B cell (primary cell): ENCODE data around the gene DNAJA4. TPM values are rescaled to one million over a fixed set of nuclear protein-coding genes. Genes with fewer than 3 reads are reported as not detected.

ENCODE experiments used
- ATAC-seq: fragments of 200-7000 bp; cut with Tn5 transposase; one replicate; pipeline ENCODE4 v1.10.0; 2021; ENCODE audit warnings: low read depth, mild to moderate bottlenecking, moderate number of reproducible peaks, moderate library complexity
- CTCF ChIA-PET: fragments of 350-600 bp; sonication (Branson Sonifier 250); formaldehyde crosslinking; loops from one replicate; lab custom pipeline; 2021; ENCODE audit warnings: antibody characterized with exemption, inconsistent platforms; lab: Charles Lee
- POLR2A ChIA-PET: fragments of 350-600 bp; sonication (Branson Sonifier 250); formaldehyde crosslinking; loops from one replicate; lab custom pipeline; 2021; ENCODE audit warnings: antibody characterized with exemption; lab: Charles Lee
- DNase-seq: peaks from one replicate; pipeline ENCODE4 v3.0.0; 2013
- H2AFZ ChIP-seq: 2 replicates; pipeline ENCODE4 v1.6.1; 2012; ENCODE audit warnings: mild to moderate bottlenecking, low read depth, low read length; ENCODE audit not compliant: insufficient read depth, poor library complexity, severe bottlenecking
- H3K27ac ChIP-seq, 2 donors: 1 replicate in 1 of 2; 2 replicates in 1 of 2; pipeline ENCODE4 v1.5.1; 2012 to 2013; ENCODE audit warnings: low read length in 2 of 2, mild to moderate bottlenecking in 2 of 2, moderate library complexity in 1 of 2
- H3K27me3 ChIP-seq, 4 experiments: fragments of 200-600 bp in 1 of 4; sonication (generic) in 1 of 4; replicated peaks in 1 of 4; 1 replicate in 2 of 4; 2 replicates in 2 of 4; pipeline versions ENCODE4 v1.6.1 to v1.7.0; 2013 to 2016; ENCODE audit warnings: low read length in 3 of 4, mild to moderate bottlenecking in 2 of 4, mixed read lengths in 1 of 4, moderate library complexity in 1 of 4; ENCODE audit not compliant: insufficient read depth in 4 of 4, control insufficient read depth in 3 of 4; ENCODE audit errors: control extremely low read depth in 1 of 4
- H3K36me3 ChIP-seq, 2 experiments: replicated peaks in 1 of 2; 1 replicate in 1 of 2; 2 replicates in 1 of 2; pipeline versions ENCODE4 v1.6.1 to v1.7.1; 2013; ENCODE audit warnings: low read length in 1 of 2; ENCODE audit not compliant: insufficient read depth in 2 of 2, control insufficient read depth in 1 of 2; ENCODE audit errors: control extremely low read depth in 1 of 2, extremely low read depth in 1 of 2
- H3K4me1 ChIP-seq, 2 donors: fragments of 200-600 bp in 1 of 2; sonication (generic) in 1 of 2; 1 replicate in 1 of 2; 2 replicates in 1 of 2; pipeline versions ENCODE4 v1.5.1 to v1.6.1; 2013 to 2017; ENCODE audit warnings: low read length in 2 of 2; ENCODE audit not compliant: control insufficient read depth in 2 of 2, insufficient read depth in 2 of 2
- H3K4me2 ChIP-seq: replicated peaks from 2 replicates; pipeline ENCODE3; 2012; ENCODE audit warnings: mild to moderate bottlenecking, low read depth, low read length; ENCODE audit not compliant: poor library complexity, severe bottlenecking
- H3K4me3 ChIP-seq, 5 experiments: fragments of 200-600 bp in 1 of 5; sonication (generic) in 1 of 5; 1 replicate in 3 of 5; 2 replicates in 2 of 5; pipeline versions ENCODE4 v1.5.1 to v1.7.0; 2011 to 2016; ENCODE audit warnings: low read length in 4 of 5, mild to moderate bottlenecking in 4 of 5, low read depth in 2 of 5, control low read depth in 1 of 5, moderate library complexity in 1 of 5; ENCODE audit not compliant: insufficient read depth in 1 of 5; ENCODE audit errors: control extremely low read depth in 1 of 5, extremely low read depth in 1 of 5
- H3K79me2 ChIP-seq: fragments of 200-600 bp; sonication (generic); one replicate; pipeline ENCODE4 v1.6.0; 2016; ENCODE audit warnings: low read length; ENCODE audit not compliant: control insufficient read depth, insufficient read depth
- H3K9ac ChIP-seq: fragments of 200-600 bp; sonication (generic); 2 replicates; pipeline ENCODE4 v1.6.1; 2017; ENCODE audit warnings: mild to moderate bottlenecking, low read length, moderate library complexity
- H3K9me3 ChIP-seq, 3 donors: one replicate each; pipeline versions ENCODE4 v1.6.1 to v1.7.1; 2013; ENCODE audit warnings: low read length in 2 of 3; ENCODE audit not compliant: control insufficient read depth in 2 of 3, insufficient read depth in 1 of 3; ENCODE audit errors: control extremely low read depth in 1 of 3
- H4K20me1 ChIP-seq: 2 replicates; pipeline ENCODE4 v1.6.0; 2012; ENCODE audit warnings: mild to moderate bottlenecking, low read length; ENCODE audit not compliant: insufficient read depth, control insufficient read depth, poor library complexity, severe bottlenecking
- H3K27ac Mint-ChIP-seq: one replicate; pipeline ENCODE4 v1.8.0; 2021; ENCODE audit warnings: mixed read lengths
- H3K27me3 Mint-ChIP-seq: one replicate; pipeline ENCODE4 v1.8.0; 2021; ENCODE audit warnings: mixed read lengths
- H3K4me1 Mint-ChIP-seq: one replicate; pipeline ENCODE4 v1.8.0; 2021; ENCODE audit warnings: mixed read lengths
- H3K4me3 Mint-ChIP-seq: one replicate; pipeline ENCODE4 v1.8.0; 2021; ENCODE audit warnings: mixed read lengths
- H3K9me3 Mint-ChIP-seq: one replicate; pipeline ENCODE4 v1.8.0; 2022; ENCODE audit warnings: mixed read lengths; ENCODE audit not compliant: insufficient read depth
- EZH2 ChIP-seq: IDR thresholded peaks from 2 replicates; pipeline ENCODE4 v1.6.1; 2012; ENCODE audit warnings: borderline replicate concordance, low read depth, mild to moderate bottlenecking, moderate library complexity, low read length; ENCODE audit not compliant: insufficient read depth, poor library complexity, severe bottlenecking
- WGBS: methylation state at CpG from one replicate; pipeline ENCODE4 v1.1.5; 2013; ENCODE audit warnings: missing lambda C conversion rate; ENCODE audit not compliant: insufficient coverage; 5-methylcytosine and 5-hydroxymethylcytosine counted together
- intact Hi-C: fragments of 100-400 bp; cut with micrococcal nuclease; formaldehyde crosslinking; loops from one replicate; pipeline ENCODE4 v1.10.0; 2022
- polyA plus RNA-seq: library from polyadenylated mRNA; depleted of rRNA; stranded (reverse); fragments of >200 nt; gene quantifications from 2 replicates; pipeline ENCODE4 v1.2.3, GENCODE V29; 2012
- total RNA-seq, 2 donors: library from RNA; stranded (reverse); fragments of 120-200 nt in 1 of 2; gene quantifications; 1 replicate in 1 of 2; 2 replicates in 1 of 2; pipeline versions ENCODE4 v1.2.3 to v1.2.4, GENCODE V29; 2013 to 2022
- TF ChIP-seq, protein P1 (sequence below): fragments of 200-600 bp; IDR thresholded peaks from one replicate; pipeline ENCODE4 v1.8.0; 2022; ENCODE audit warnings: antibody characterized with exemption, mild to moderate bottlenecking

The DNAJA4 gene
- total and polyA plus RNA-seq, 2 donors (not counting 1 experiment from before 2014, with no cell fraction given): 13.2 to 20.0 TPM

DNA sequence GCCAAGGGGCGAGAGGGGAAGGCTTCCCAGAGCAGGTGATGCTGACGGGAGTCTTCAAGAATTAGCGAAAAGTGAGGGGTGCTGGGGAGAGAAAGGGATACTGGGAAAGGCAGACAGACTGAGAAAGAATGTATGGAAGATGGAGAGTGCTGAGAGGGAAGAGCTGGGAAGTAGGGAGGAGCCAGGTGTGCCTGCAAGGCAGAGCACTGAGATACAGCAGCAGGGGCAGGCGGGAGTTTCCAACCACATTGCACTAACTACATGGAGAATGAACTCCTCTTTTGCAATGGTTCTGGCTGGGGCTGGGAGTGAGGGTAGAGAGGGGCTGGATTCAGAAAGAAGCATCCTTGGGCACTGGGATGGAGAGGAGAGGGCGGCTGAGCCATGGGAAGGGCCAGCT lies 59.8 kb downstream of the DNAJA4 start:
- Mint-ChIP-seq H3K27me3 (no peaks in the 10 kb centered on the region), H3K27ac (no peak overlapping the region), H3K4me3 (no peak overlapping the region), H3K4me1 (no peaks in the 10 kb centered on the region), H3K9me3 (no peaks in the 10 kb centered on the region)
- ChIA-PET CTCF (no interaction called here), POLR2A (interaction anchor here (0.6 kb wide), 1 partner anchor 72 kb away, joined by 9 read pairs; no protein-coding TSS in a partner anchor)
- WGBS: 89% methylated on average over 4 of the region's 5 CpGs
- Histone ChIP-seq H3K4me3 (no peak overlapping the region), H3K4me1 (no peaks in the 10 kb centered on the region), H3K27ac (no peak overlapping the region), H3K79me2 (no peaks in the 10 kb centered on the region), H4K20me1 (no peaks in the 10 kb centered on the region), H3K9ac (no peak overlapping the region), H2AFZ (no peak overlapping the region), H3K36me3 (no peaks in the 10 kb centered on the region), H3K4me2 (no peak overlapping the region), H3K27me3 (no peaks in the 10 kb centered on the region), H3K9me3 (no peaks in the 10 kb centered on the region)
- intact Hi-C loops: no loop called here
- no peak for DNase-seq
- ATAC-seq: no peak
- TF ChIP-seq EZH2: no peak
- TF ChIP-seq, protein P1, sequence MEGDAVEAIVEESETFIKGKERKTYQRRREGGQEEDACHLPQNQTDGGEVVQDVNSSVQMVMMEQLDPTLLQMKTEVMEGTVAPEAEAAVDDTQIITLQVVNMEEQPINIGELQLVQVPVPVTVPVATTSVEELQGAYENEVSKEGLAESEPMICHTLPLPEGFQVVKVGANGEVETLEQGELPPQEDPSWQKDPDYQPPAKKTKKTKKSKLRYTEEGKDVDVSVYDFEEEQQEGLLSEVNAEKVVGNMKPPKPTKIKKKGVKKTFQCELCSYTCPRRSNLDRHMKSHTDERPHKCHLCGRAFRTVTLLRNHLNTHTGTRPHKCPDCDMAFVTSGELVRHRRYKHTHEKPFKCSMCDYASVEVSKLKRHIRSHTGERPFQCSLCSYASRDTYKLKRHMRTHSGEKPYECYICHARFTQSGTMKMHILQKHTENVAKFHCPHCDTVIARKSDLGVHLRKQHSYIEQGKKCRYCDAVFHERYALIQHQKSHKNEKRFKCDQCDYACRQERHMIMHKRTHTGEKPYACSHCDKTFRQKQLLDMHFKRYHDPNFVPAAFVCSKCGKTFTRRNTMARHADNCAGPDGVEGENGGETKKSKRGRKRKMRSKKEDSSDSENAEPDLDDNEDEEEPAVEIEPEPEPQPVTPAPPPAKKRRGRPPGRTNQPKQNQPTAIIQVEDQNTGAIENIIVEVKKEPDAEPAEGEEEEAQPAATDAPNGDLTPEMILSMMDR: no peak

DNA sequence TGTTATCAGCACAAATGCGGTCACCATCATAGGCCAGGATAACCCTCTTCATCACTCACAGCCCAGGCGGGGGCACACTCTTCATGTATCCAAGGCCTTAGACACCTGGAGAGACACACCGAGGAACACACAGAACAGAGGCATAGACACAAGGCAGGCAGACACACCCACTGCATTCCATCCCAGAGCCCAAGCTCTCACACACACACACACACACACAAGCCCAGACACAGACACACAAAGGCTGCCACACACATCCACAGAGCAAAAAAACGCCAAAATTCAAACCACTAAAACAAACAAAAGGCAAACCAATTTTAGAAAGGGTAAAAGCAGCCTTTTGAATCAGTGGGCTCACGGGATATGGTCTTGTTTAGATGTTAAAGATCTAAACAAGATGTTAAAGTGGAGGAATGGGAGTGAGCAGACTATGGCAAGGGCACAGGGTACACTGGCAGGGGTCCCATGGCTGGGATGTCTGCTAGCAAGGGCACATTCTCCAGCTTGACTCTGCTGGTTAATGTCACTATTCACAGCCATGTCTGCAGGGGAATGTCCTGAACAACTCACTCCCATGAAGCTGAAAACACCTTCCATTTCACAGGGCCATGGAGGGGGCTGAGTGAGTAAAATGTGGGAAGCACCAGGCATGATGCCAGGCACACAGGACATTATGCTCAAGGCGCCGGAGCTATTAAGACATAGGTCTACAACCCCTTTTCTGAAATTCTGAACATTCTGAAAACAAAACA lies 60.9 kb downstream of the DNAJA4 start:
- no peaks in the 10 kb centered on the region for H3K9me3 ChIP-seq
- H3K36me3 ChIP-seq: no peaks in the 10 kb centered on the region
- Mint-ChIP-seq H3K27me3 (no peaks in the 10 kb centered on the region), H3K4me1 (no peaks in the 10 kb centered on the region), H3K4me3 (no peak overlapping the region), H3K27ac (no peak overlapping the region), H3K9me3 (no peaks in the 10 kb centered on the region)
- no peak for ATAC-seq
- H4K20me1 ChIP-seq: no peaks in the 10 kb centered on the region
- POLR2A ChIA-PET: interaction anchor here (0.6 kb wide), 1 partner anchor 231 kb away, joined by 7 read pairs; no protein-coding TSS in a partner anchor
- H3K9ac ChIP-seq: no peak overlapping the region
- H3K79me2 ChIP-seq: no peaks in the 10 kb centered on the region
- H3K27ac ChIP-seq: no peak overlapping the region
- H3K4me2 ChIP-seq: no peak overlapping the region
- intact Hi-C loops: no loop called here
- no peak for DNase-seq
- H2AFZ ChIP-seq: no peak overlapping the region
- H3K4me3 ChIP-seq: no peak overlapping the region
- CTCF ChIA-PET: no interaction called here
- TF ChIP-seq EZH2: no peak
- TF ChIP-seq, protein P1: no peak
- H3K27me3 ChIP-seq: no peaks in the 10 kb centered on the region
- 92% methylated on average over 4 of the region's 7 CpGs for WGBS
- no peaks in the 10 kb centered on the region for H3K4me1 ChIP-seq
